Activated B cell treated with CpG ODN at 0.5 μM for 24 hours (primary cell): ENCODE data around the gene BCAR1. TPM values are rescaled to one million over a fixed set of nuclear protein-coding genes. Genes with fewer than 3 reads are reported as not detected.
A peak's percentile ranks its signal among the peaks of the same experiment; 100 is the strongest.

Experiments used
- ATAC-seq: fragments of 200-7000 bp; cut with Tn5 transposase; one replicate; pipeline ENCODE4 v1.10.0; 2021; ENCODE audit warnings: low read depth, mild to moderate bottlenecking, moderate library complexity
- CTCF ChIA-PET: fragments of 350-600 bp; sonication (Branson Sonifier 250); formaldehyde crosslinking; loops from one replicate; lab custom pipeline; 2021; ENCODE audit warnings: antibody characterized with exemption; lab: Charles Lee
- POLR2A ChIA-PET: fragments of 350-600 bp; sonication (Branson Sonifier 250); formaldehyde crosslinking; loops from one replicate; lab custom pipeline; 2021; ENCODE audit warnings: antibody characterized with exemption; lab: Charles Lee
- DNase-seq: peaks from one replicate; pipeline ENCODE4 v3.0.0; 2022
- H3K27ac Mint-ChIP-seq: one replicate; pipeline ENCODE4 v1.8.0; 2020; ENCODE audit warnings: mixed read lengths
- H3K27me3 Mint-ChIP-seq: one replicate; pipeline ENCODE4 v1.8.0; 2021; ENCODE audit warnings: mixed read lengths
- H3K36me3 Mint-ChIP-seq: one replicate; pipeline ENCODE4 v1.8.0; 2021; ENCODE audit warnings: low read depth, mixed read lengths
- H3K4me1 Mint-ChIP-seq: one replicate; pipeline ENCODE4 v1.8.0; 2021; ENCODE audit warnings: mixed read lengths
- H3K4me3 Mint-ChIP-seq: one replicate; pipeline ENCODE4 v1.8.0; 2020; ENCODE audit warnings: mild to moderate bottlenecking, mixed read lengths
- H3K9me3 Mint-ChIP-seq: one replicate; pipeline ENCODE4 v1.8.0; 2020; ENCODE audit warnings: mixed read lengths
- intact Hi-C: fragments of 100-400 bp; cut with micrococcal nuclease; formaldehyde crosslinking; loops from one replicate; pipeline ENCODE4 v1.15.1; 2024
- total RNA-seq: library from RNA; stranded (reverse); gene quantifications from 2 replicates; pipeline ENCODE4 v1.2.3, GENCODE V29; 2022
- TF ChIP-seq, protein P1 (sequence below): fragments of 200-600 bp; IDR thresholded peaks from one replicate; pipeline ENCODE4 v1.8.0; 2022; ENCODE audit warnings: antibody characterized with exemption, mild to moderate bottlenecking

BCAR1 gene
- not detected in 2 replicates for total RNA-seq

DNA sequence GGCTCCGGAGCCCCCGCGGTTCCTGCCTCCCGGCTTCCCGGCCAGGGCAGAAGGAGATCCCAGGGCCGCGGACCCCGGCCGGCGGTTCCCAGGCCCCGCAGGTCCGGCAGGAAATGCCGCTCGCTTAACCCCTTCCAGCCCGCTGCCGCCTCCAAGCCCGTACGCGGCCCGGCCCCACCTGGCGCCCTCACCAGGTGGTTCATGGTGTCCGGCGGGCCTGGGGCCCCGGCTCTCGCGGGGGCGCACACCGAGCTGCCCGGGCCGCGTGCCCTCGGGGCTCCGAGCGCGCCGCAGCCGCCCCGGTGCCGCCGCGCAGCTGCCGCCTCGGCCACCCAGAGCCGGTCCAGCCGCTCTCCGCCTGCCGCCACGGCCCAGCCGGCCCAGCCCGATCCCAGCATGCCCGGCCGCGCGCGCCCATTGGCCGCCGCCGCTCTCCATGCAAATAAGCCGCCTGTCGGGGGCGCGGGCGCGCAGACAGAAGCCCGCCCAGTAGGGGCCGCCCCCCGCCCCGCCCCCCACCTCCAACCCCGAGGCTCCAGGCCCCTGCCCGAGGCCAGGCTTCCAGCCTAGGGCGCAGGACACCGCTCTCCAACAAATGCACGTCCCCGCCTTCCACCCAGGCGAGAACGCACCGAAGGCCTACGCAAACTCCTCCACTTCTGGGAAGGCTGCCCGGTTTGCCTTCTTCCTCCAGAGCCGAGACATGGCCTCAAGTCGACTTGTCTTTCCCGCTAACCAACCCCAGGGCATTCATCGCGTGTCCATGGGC lies at the start of gene BCAR1:
TSS of gene BCAR1 (minus strand) at position 345 of the 769 bp plus-strand sequence. CDS start at position 203, 142 bp downstream.
- TF ChIP-seq, protein P1, sequence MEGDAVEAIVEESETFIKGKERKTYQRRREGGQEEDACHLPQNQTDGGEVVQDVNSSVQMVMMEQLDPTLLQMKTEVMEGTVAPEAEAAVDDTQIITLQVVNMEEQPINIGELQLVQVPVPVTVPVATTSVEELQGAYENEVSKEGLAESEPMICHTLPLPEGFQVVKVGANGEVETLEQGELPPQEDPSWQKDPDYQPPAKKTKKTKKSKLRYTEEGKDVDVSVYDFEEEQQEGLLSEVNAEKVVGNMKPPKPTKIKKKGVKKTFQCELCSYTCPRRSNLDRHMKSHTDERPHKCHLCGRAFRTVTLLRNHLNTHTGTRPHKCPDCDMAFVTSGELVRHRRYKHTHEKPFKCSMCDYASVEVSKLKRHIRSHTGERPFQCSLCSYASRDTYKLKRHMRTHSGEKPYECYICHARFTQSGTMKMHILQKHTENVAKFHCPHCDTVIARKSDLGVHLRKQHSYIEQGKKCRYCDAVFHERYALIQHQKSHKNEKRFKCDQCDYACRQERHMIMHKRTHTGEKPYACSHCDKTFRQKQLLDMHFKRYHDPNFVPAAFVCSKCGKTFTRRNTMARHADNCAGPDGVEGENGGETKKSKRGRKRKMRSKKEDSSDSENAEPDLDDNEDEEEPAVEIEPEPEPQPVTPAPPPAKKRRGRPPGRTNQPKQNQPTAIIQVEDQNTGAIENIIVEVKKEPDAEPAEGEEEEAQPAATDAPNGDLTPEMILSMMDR, result no peak
- DNase-seq (no peak), ATAC-seq (no peak)
- Mint-ChIP-seq H3K9me3 (no peaks in the 10 kb centered on the region), H3K4me3 (peak within 1 kb of the TSS; percentile 56), H3K27ac (no peak within 1 kb of the TSS), H3K36me3 (no peaks in the 10 kb centered on the region), H3K4me1 (peaks cover 12% of the 10 kb centered on the region), H3K27me3 (peaks cover 59% of the 10 kb centered on the region)
- CTCF ChIA-PET, result no interaction called here
- intact Hi-C loops, result no loop called here
- POLR2A ChIA-PET, result no interaction called here

GRCh38 chr16:75298267-75298666 lies 46.8 kb upstream of the BCAR1 start:
- DNase-seq (no peak), ATAC-seq (no peak)
- ChIA-PET CTCF (no interaction called here), POLR2A (no interaction called here)
- Mint-ChIP-seq H3K4me3 (no peak overlapping the region), H3K9me3 (no peaks in the 10 kb centered on the region), H3K27me3 (no peaks in the 10 kb centered on the region), H3K27ac (no peak overlapping the region), H3K36me3 (peaks cover 71% of the 10 kb centered on the region), H3K4me1 (no peaks in the 10 kb centered on the region)
- TF ChIP-seq, protein P1, result no peak
- intact Hi-C loops, result no loop called here

- POLR2A ChIA-PET, result interaction anchor here (0.6 kb wide), 1 partner anchor 15 kb away, joined by 3 read pairs; no protein-coding TSS in a partner anchor
- intact Hi-C loops, result no loop called here
- no peaks in the 10 kb centered on the region for H3K9me3 Mint-ChIP-seq
- ATAC-seq, result no peak
- CTCF ChIA-PET, result no interaction called here
- no peak overlapping the region for H3K4me3 Mint-ChIP-seq
- DNase-seq, result no peak
- no peaks in the 10 kb centered on the region for H3K27me3 Mint-ChIP-seq
- no peaks in the 10 kb centered on the region for H3K4me1 Mint-ChIP-seq
- no peak overlapping the region for H3K27ac Mint-ChIP-seq
- TF ChIP-seq, protein P1, result no peak
- H3K36me3 Mint-ChIP-seq, result peaks cover 76% of the 10 kb centered on the region
Observed at GRCh38 chr16:75296606-75297005, 45.2 kb upstream of the BCAR1 start.

GRCh38 chr16:75294773-75295459 lies 43.5 kb upstream of the BCAR1 start:
- TF ChIP-seq, protein P1, result no peak
- CTCF ChIA-PET, result no interaction called here
- POLR2A ChIA-PET, result no interaction called here
- DNase-seq (no peak), ATAC-seq (no peak)
- Mint-ChIP-seq H3K4me3 (no peak overlapping the region), H3K9me3 (no peaks in the 10 kb centered on the region), H3K4me1 (no peaks in the 10 kb centered on the region), H3K27me3 (no peaks in the 10 kb centered on the region), H3K27ac (no peak overlapping the region), H3K36me3 (peaks cover 71% of the 10 kb centered on the region)
- intact Hi-C loops, result no loop called here

DNA sequence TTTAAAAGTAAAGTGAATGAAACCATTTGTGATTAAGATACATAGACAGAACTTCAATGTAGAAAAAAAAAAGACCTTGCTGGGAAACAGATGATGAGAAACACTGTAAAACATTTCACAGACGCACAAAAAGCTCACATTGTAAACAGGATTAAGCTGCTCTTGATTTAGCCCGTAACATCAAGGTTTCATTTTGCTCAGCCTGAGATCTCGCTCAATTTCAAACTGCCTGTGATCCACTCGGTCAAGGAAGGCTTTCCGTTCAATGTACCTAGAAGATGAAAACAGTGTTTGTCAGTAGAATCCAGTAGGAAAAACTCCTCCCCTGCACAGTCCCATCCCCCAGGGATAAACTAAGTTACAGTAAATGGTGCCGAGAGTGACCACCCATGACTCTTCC lies 42.3 kb upstream of the BCAR1 start:
- Mint-ChIP-seq H3K4me1 (no peaks in the 10 kb centered on the region), H3K36me3 (peaks cover 63% of the 10 kb centered on the region)

More for the DNA sequence above, 42.3 kb upstream of the BCAR1 start:
- Mint-ChIP-seq H3K9me3 (no peaks in the 10 kb centered on the region), H3K27ac (no peak overlapping the region), H3K27me3 (no peaks in the 10 kb centered on the region), H3K4me3 (no peak overlapping the region)
- ATAC-seq (no peak), DNase-seq (no peak)
- intact Hi-C loops, result no loop called here
- TF ChIP-seq, protein P1, result no peak
- ChIA-PET CTCF (no interaction called here), POLR2A (no interaction called here)
